Glomerular endothelial cell (primary cell): ENCODE results near the gene LSAMP. TPM values are rescaled to one million over a fixed set of nuclear protein-coding genes. Genes with fewer than 3 reads are reported as not detected.

Source experiments
- DNase-seq: peaks from one replicate; pipeline ENCODE4 v3.0.0-alpha.2; 2011; ENCODE audit warnings: low read depth, low spot score; ENCODE audit errors: extremely low read depth
- total RNA-seq: library from RNA; depleted of rRNA; stranded (reverse); fragments of >200 nt; gene quantifications from 2 replicates; pipeline ENCODE4 v1.2.3, GENCODE V29; 2015

LSAMP gene
- total RNA-seq, 1 donor from 2014 or later: 2.1 TPM

DNA sequence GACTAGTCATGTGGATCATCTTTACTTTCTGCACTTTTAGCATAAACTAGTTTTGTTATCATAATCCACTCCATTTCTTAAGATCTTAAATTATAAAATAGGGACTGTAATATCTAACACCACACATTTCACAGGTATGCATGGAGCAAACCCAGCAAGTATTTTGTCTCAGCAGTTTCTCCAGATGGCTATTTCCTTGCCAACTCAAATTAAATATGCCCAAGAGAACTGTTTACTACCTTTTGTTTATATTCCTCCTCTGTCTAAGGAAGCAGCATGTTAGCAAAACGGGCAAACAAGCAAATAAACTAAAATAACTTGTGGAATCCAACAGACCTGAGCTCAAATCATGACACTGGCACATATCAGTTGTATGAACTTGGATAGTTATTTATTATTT, 379.8 kb downstream of the LSAMP start:
- no peak for DNase-seq

DNA sequence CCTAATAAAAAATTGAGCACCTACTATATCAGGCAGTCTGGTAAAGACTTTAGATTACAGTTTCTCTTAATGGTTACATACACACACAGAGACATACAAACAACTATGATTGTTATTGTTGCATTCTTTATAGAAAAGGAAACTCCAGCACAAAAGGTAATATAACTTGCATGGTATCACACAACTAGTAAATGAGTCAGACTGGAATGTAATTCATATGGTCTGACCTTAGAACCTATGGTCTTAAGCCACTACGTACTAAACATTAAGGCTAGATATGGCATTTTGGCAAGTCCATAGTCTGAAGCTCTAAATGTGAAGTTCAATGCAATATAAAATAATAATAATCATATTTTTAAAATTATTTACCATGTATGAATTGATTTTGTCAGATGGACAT, 380.6 kb downstream of the LSAMP start:
- DNase-seq: no peak

DNA sequence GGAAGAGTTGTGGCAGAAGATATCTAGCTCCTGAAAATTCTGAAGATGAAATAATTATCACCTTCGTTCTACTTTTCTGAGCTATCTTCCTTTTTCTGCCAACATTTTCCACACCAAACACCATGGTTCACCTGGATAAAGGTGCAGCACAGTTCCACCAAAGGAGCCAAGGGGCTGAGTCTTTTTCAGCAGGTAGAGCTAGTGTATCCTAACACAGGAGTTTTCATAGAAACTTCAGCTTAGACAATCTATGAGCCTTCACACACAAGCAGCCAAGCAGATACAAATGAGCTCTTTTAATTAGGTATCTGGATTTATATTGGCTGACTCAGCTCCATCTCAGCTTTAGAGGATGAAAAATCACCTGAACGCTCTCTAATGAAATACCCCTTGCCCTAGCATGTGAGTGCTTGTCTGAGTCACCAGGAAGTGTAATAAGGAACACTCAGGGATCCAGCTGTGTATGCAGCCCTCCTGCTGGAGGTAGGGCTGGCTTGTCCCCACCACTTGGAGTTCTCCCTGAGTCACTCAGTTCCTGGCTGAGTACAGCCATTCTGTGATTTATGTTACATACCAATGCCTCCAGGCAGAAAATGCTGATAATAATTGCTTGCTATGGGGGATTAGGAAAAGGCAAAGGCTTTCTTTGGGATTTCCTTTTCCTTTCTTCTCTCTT, 385.7 kb downstream of the LSAMP start:
- DNase-seq: no peak

DNA sequence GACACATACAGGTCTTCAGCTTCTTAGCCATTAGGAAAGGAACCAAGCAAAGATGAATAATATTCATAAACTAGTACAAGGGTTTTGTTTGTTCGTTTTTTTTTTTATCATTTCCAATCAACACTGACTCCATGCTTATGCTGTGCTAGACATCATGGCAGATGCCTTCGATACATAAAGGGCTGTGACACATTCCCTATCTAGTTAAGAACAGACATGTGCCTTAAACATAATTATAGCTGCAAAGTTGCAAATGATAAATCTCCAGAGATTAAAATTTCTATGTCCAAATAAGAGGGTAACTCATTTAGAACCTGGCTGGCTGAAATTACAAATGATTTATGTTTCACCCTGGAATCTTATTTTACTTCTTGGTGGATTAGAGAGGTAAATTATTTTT, 386.4 kb downstream of the LSAMP start:
- DNase-seq: no peak

DNA sequence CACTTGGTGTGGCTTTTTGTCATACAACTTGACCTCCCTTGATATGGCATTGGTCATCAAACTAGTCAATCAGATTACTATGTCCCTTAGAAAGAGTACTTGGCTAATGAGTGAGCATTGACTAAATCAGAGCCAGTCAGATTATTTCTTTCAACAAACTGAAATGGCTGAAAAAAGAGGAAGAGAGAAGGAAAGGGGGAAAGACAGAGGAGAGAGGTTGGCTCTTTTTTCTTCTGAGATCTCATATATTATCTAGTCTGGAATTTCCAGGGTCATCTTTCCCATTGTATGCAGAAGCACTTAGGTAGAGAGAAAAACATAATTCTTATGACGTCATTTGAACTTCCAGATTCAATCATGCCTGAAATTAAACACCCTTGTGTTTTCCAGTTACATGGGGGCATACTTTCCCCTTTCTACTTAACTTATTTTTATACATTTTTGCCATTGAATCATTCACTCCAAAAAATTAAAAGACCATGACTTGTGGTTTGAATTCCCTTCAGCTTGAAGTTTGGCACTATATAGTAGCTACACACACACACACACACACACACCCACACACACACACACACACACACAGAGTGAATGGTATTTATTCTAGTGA, 387.8 kb downstream of the LSAMP start:
- no peak for DNase-seq

DNA sequence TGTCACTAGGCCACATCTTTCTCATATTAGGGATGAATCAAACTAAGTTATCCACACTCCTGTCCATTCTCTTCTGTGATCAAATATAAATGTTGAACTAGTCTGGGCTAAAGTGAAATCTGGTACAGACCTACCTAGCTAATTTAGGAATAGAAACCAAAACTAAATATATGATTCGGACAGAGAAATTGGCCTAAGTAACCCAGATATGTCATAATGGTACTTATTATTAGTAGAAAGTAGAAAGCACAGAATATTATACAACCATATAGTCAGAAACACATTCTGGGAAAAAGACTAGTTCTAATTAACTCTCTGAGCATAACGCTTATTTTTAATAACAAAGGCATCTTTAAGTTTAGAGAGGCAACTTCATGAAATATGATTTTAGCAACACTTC, 389.0 kb downstream of the LSAMP start:
- DNase-seq: no peak

DNA sequence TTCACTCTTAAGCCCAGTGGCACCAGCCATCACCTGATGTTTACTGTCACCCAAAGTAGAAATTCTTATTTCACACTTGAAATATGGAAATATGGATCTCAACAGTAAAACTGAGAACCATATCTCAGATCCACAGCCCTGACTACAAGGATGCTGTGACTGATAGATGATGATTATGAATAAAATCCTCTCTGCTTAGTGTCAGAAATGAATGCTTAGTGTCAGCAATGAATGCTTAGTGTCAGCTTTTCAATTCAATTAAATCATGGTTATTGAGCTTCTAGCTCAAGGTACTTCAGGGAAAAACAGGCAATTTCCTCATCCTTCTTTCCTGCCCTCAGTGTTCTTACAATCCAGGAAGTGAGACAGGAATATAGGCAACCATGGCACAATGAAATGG, 392.3 kb downstream of the LSAMP start:
- no peak for DNase-seq

DNA sequence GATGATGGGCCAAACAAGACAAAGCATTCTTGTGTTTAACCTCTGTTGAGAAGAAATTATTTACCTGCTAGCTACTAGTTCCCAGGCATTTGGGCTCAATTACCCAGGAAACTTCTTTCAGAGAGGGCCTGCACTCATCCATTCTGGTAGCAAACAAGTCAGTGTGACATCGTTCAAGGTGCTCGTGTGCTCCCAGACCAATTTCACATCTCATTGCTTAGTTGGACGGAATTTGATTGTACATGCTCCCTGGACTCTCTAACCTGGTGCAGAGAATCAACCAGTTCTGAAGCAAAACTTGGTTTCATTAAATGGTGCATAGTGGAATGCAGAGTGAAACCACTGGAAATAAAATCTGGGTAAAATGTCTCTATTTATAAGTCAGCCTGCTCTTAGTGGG, 392.7 kb downstream of the LSAMP start:
- no peak for DNase-seq

DNA sequence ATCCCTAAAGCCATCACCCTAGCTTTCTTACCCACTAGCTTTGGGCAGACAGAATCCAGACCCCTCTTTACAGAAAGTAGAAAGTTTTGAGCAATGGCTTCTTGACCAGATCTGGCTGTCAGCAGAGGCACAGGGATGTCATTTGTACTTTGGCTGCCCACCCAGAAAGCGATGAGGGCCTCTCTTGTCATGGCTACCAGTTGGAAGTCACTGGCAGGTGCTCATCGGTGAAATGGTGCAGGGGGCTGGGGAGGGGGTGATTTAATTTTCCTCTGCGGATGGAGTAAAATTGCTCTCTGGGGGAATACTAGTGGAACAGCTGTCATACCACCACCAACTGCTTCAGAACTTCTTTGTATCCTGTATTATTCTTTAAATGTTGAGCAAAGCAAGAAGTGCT, 393.7 kb downstream of the LSAMP start:
- no peak for DNase-seq

DNA sequence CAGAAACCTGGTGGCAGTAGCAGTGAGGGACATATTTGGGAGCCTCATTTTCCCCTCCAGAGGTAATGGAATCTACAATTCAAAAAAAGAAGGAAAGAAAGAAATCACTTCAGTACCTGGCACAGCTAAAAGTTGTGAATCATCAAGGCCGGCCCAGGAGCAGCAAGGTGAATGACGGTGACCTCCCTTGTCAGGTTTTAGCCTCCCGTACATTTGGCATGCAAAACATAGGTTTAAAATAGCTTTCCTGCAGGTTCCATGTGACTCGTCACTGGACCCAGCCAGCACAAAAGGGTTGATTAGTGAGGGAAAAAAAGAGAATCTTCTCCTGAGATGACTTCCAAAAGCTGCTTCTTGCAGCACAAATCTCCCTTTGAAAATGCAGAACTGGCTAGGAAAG, 394.2 kb downstream of the LSAMP start:
- DNase-seq: no peak

DNA sequence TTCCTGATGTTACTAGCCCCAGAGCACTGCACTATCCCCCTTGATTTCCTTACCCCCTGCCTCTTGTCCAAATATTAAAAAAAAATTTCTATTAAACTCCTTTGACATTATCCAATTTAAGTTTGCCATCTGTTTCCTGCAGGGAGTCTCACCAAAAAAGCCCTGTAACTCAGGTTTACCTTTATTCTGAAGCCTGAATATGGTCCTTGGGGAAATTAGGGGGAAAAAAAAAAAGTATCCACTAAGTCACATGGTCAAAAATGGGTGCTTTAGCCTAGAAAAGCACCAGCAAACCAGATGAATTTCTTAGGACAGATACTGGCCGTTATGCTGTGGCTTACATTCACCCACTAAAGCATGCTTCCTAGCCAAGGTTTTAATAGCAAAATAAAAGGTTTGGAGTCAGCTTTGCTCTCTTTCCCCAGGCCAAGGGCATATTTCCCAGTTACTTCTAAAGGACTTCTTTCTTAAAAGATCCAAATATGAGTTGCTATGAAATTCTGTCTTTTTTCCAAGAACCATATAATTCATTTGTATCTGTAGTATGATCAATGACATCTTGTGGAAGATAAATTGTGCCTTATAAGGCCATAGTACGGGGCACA, 394.9 kb downstream of the LSAMP start:
- no peak for DNase-seq

DNA sequence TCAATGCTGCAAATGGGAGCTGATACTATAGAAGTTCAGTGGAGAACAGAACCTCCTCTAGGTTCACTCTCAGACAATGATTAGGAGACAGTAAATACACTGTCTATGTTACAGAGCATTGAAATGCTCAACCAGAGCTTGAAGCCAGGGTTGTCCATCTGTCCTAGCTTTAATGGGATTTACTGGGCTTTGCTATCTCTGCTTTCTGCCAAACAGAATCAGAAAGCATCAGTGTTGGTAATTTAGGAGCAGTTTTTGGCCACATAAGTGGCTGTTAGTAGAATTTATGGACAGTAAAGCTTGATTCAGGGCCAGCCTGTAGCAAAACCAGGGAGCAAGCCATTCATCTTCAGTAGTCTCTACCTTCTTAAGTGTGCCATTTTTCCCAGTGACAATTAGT, 396.3 kb downstream of the LSAMP start:
- no peak for DNase-seq

DNA sequence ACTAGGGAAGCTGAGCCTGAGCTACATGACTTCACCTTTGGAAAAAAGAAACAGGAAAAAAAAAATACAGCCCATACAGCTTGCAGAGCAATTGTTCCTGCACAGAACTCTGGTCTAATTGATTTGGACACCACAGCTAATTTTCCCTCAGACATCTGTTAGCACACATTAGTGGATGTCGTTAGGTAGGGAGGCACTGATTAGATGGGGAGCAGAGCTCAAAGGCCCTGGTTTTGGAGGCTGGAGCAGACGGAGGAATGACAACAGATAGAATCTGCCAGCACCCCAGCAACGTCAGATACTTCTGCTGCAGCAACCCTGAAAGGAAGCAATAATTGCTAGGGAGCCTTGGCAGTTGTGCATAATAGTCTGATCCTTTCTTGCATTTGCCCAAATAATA, 398.9 kb downstream of the LSAMP start:
- DNase-seq: no peak

DNA sequence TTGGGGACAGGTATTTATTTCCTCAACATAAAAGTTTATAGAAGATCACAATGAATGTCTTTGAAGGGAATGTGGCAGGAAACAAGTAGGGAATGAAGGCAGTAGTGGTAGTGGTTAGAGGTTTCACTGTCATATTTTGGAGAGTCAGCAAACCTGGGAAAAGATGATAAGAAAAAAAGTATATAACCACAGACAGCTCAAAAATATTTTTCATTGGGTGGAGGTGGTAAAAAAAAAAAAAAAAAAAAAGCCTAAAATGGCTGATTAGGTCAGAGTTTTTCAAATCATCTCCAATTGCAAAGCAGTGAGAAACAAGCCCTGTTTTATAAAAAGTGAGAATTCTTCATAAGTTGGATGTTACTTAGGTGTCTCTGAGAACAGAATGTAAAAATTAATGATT, 400.0 kb downstream of the LSAMP start:
- no peak for DNase-seq

DNA sequence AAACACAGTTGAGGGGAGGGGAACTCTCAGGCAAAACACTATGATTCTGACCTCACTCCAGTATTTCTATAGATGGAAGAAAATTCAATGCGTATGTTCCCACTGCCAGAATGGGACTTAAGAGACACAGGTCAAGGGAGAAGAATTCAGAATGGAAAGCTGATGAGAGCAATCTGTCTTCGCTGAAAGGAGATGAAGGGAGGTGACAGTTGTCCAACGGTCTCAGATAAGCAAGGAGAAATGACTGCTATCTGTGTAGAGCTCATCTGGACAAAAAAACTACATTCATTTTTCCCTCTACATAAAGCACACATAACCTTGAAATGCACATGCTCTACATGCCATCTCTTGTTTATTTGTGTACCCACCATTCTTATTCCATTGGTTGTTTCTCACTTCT, 405.1 kb downstream of the LSAMP start:
- DNase-seq: no peak

DNA sequence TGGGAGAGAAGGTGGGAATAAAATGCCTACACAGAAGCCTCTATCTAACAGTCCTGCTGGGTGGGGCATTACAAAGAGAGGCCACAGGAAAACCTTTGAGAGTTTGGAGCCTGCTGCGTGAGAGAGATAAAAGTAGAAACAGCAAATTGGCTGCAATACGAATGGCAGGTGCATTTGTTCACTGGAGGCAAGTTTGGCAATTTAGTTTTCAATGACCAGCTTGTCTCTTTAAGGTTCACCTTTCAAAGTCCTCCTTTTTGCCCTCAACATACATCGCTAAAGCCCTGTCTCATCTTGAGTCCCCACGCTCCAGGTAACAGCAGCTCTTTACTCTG, 405.7 kb downstream of the LSAMP start:
- DNase-seq: no peak

DNA sequence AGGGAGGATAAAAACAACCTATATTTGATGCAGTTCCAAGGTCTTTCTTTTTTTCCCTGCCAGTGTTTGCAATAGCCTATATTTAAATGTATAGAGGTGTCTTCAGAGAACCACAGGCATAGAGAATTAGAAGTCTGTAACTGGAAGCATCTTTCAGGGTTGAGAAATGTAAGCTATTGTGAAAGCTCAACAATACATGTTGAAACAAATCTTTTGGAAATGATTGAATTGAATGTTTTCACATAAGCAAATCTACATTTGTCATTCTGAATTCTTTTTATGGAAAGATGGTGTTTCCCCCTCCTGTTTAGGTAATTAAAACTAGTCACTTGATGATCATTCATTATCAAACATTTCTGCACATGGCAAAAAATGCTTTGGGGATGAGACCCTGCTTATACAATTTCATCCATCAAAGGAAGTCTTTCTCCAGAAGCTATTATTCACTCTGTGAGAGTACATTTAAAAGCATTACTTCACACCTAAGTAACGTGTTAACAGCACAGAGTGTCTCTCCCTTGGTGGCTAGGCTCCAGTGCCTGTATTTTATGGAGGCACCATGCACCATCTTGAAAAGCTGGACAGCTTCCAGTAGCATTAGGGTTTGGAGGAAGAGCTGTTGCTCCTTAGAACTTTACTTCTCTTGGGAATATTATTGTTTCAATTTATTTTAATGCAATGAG, 406.2 kb downstream of the LSAMP start:
- DNase-seq: no peak

DNA sequence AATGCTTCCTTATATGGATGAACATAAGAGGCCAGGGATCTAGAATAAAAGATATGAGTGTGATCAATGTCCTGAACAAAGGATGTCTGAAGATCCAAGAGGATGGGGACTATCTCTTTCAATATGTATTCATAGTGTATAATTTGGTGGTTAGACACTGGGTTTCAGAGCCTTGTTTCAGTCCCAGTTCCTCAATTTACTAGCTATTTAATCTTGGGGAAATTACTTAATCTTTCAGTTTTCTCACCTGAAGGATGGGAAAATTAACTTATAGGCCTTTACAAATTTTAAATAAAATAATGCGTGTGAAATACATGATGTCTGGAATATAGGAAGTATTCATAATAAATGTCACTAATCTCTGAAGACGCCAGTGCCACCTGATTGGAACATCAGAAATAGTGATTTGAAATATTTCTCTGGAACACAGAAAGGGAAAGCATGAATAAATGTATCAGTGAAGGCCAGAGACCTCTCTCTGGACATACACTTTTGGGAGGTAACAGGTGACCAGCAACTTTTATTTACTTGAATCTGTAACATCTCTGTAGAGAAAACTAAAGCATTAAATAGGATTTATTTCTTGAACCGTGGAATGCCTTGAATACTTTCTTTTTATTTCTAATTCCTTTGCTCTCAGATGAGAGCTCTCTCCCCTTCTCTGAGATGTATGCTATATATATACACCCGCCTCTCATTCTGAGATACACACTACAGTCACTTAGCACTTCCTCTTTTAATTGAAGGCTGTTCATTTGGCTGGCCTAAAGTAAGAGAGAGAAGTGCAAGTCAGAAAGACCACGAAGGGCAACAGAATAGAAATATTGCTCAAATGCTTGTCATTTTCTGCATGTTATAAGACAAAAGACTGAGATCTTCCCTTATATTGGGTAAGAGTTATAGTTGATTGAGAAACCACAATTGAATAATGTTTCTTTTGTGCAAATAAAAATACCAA, 407.1 kb downstream of the LSAMP start:
- DNase-seq: no peak

DNA sequence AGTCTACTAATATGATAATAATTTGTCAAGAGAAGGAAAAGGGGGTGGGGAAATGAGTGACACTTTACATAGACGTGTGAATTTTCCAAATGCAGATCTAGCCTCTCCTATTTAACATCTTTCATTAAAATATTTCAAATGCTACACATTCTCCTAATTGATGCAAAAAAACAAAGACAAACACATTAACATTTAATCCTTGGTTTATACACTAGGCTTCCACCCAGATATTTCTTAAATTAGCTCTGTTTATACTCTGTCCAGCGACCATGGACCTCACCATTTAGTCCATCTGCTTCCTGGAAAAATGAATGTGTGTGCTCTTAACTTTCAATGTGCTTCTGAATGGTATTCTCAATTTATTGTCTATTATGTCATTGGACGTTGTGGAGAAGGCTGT, 409.9 kb downstream of the LSAMP start:
- no peak for DNase-seq

DNA sequence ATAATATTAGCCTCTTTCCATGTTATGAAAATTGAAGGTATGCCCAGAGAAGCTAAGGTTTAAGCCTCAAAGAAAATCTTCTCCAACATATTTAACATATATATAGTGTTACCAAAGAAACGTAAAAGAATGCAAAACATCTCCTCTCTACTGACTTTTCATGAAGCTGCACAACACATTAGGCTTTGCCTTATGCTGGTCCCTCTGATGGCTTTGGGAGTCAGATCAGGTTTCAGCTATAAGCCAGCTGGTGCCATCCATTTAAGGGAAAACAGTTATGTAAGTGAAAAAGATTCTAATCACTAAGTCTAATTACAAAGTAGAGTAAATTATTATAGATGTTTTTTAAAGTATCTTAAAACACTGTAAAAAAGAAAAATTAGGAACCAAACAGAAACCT, 410.5 kb downstream of the LSAMP start:
- DNase-seq: no peak

DNA sequence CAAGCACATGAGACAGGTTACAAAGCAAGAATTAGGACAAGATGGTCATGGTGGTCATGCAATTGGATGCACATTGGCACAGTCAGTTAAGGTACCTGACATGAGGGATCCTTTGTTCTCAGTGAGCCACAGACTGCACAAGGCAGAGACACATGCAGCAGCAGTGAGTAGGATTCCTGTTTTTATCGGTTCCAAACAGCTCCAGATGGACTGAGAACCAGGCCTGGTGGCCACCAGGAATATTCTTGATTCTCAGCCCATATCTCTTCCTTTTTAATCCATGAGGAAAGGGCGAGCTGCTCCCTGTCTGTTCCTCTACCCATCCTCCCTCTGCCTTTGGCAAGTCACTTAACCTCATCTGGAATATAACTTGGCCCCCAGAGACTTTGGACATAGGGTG, 411.2 kb downstream of the LSAMP start:
- DNase-seq: no peak
